ENCODE results near the gene TPD52L2. TPM values are rescaled to one million over a fixed set of nuclear protein-coding genes. Genes with fewer than 3 reads are reported as not detected.
A peak's percentile ranks its signal among the peaks of the same experiment; 100 is the strongest.
"Not testable (repeated sequence)": the region's sequence is repeated elsewhere in the genome, so short reads cannot be mapped to it uniquely, and the experiment has no call there.

The TPD52L2 gene
- polyA plus RNA-seq, 2 of the 4 experiments (the other 2 are of a cell fraction), result 86.3 to 99.0 TPM

- ATAC-seq (peak; percentile 10 to 22; a peak in 4 of 6 replicates), DNase-seq (ENCODE audit: low read depth in 1 of 2, low spot score in 1 of 2) (no peak), FAIRE-seq (no peak)
- Histone ChIP-seq H3K4me3 (no peak overlapping the region), H3K4me1 (peaks cover 17% of the 10 kb centered on the region), H3K9me3 (no peaks in the 10 kb centered on the region), H3K4me2 (no peak overlapping the region), H3K27ac (peak overlapping the region in 1 of 2 experiments; percentile 9; a peak in 1 of 6 replicates)
- 90% methylated on average over 18 of the region's 28 CpGs for WGBS (ENCODE audit: missing lambda C conversion rate)
- POLR2A ChIA-PET, result interaction anchor here (1.9 kb wide), 1 partner anchor 17 kb away, joined by 4 read pairs; the partner anchor contains the start of gene TPD52L2
- CTCF ChIA-PET, result interaction anchor here (0.7 to 0.9 kb wide), 2 partner anchors 16 to 29 kb away, joined by 3 read pairs; no protein-coding TSS in a partner anchor
- TF ChIP-seq SMC3 (IDR thresholded peaks at IDR 0.05), result no peak
- no peak for TF ChIP-seq BHLHE40 (IDR thresholded peaks at IDR 0.05; ENCODE audit: low read depth, low read length)
- no peak for TF ChIP-seq HEYL (CRISPR knock-in tag; IDR thresholded peaks at IDR 0.05)
- TF ChIP-seq NFE2L2 (conservative IDR thresholded peaks at IDR 0.05; ENCODE audit: low read length), result no peak
- no peak for TF ChIP-seq JUN (IDR thresholded peaks at IDR 0.05)
- TF ChIP-seq EHF (CRISPR knock-in tag; IDR thresholded peaks at IDR 0.05), result no peak
- no peak for TF ChIP-seq MYC (IDR thresholded peaks at IDR 0.05; ENCODE audit: borderline replicate concordance, low read length)
- no peak for TF ChIP-seq BCL3 (IDR thresholded peaks at IDR 0.05)
- TF ChIP-seq CTCF (IDR thresholded peaks at IDR 0.05), result no peak
- TF ChIP-seq POLR2A (IDR thresholded peaks at IDR 0.05; ENCODE audit: low read length), result no peak
- TF ChIP-seq JUNB (IDR thresholded peaks at IDR 0.05), result no peak
- TF ChIP-seq EP300 (IDR thresholded peaks at IDR 0.05), result no peak
- no peak for TF ChIP-seq HMGXB4 (CRISPR knock-in tag; IDR thresholded peaks at IDR 0.05; ENCODE audit: borderline replicate concordance)
Observed at GRCh38 chr20:63848003-63848911, 16.8 kb upstream of the TPD52L2 start.

GRCh38 chr20:63850689-63851547 lies 14.2 kb upstream of the TPD52L2 start:
- ChIA-PET CTCF (interaction anchor here (0.8 to 1.5 kb wide), 2 partner anchors 12 to 14 kb away, joined by 3 to 4 read pairs; partner anchors contain the start of gene TPD52L2), POLR2A (no interaction called here)
- FAIRE-seq (no peak), DNase-seq (ENCODE audit: low read depth in 1 of 2, low spot score in 1 of 2) (no peak), ATAC-seq (no peak)
- H3K4me1 ChIP-seq, result peaks cover 29% of the 10 kb centered on the region
- no peak overlapping the region for H3K4me2 ChIP-seq
- TF ChIP-seq FOXS1 (CRISPR knock-in tag; IDR thresholded peaks at IDR 0.05) (no peak), MYC (IDR thresholded peaks at IDR 0.05; ENCODE audit: borderline replicate concordance, low read length) (no peak), RNF2 (IDR thresholded peaks at IDR 0.05; ENCODE audit: borderline replicate concordance, low read depth) (no peak), ZSCAN20 (CRISPR knock-in tag; IDR thresholded peaks at IDR 0.05) (no peak)
- WGBS (ENCODE audit: missing lambda C conversion rate), result 83% methylated on average over 25 of the region's 27 CpGs
- H3K9me3 ChIP-seq, result no peaks in the 10 kb centered on the region
- H3K4me3 ChIP-seq, result no peak overlapping the region
- H3K27ac ChIP-seq, result no peak overlapping the region

GRCh38 chr20:63851548-63851943 lies 13.5 kb upstream of the TPD52L2 start:
- H3K27ac ChIP-seq; FAIRE-seq; DNase-seq (ENCODE audit: low read depth in 1 of 2, low spot score in 1 of 2); H3K4me2 ChIP-seq; POLR2A ChIA-PET; ATAC-seq; H3K4me3 ChIP-seq; H3K9me3 ChIP-seq: not testable (repeated sequence)
- CTCF ChIA-PET, result interaction anchor here (0.8 kb wide), 1 partner anchor 13 kb away, joined by 3 read pairs; the partner anchor contains the start of gene TPD52L2
- 86% methylated on average over 14 of the region's 14 CpGs for WGBS (ENCODE audit: missing lambda C conversion rate)
- peaks cover 23% of the 10 kb centered on the region for H3K4me1 ChIP-seq

- ATAC-seq; H3K4me3 ChIP-seq; FAIRE-seq; DNase-seq (ENCODE audit: low read depth in 1 of 2, low spot score in 1 of 2); POLR2A ChIA-PET; H3K9me3 ChIP-seq; H3K4me2 ChIP-seq: not testable (repeated sequence)
- Histone ChIP-seq H3K4me1 (peaks cover 13% of the 10 kb centered on the region; the same call in 1 of the 3 replicates), H3K27ac (peak overlapping the region in 1 of 2 experiments; percentile 42; a peak in 2 of 6 replicates)
- WGBS (ENCODE audit: missing lambda C conversion rate), result 72% methylated on average over 4 of the region's 4 CpGs
- CTCF ChIA-PET, result interaction anchor here (2.6 kb wide), 1 partner anchor 10 kb away, joined by 12 read pairs; the partner anchor contains the start of gene TPD52L2
Observed at GRCh38 chr20:63853733-63854068, 11.4 kb upstream of the TPD52L2 start.

All from A549 (cell line).